Neural crest cell (in vitro differentiated cells): ENCODE data around the gene NPAS3. TPM values are rescaled to one million over a fixed set of nuclear protein-coding genes. Genes with fewer than 3 reads are reported as not detected.

ENCODE experiments used
- DNase-seq: peaks from one replicate; pipeline ENCODE4 v3.0.0; 2021; ENCODE audit warnings: low read depth, mixed read lengths, low spot score
- H3K27ac Mint-ChIP-seq: one replicate; pipeline ENCODE4 v1.8.0; 2021; ENCODE audit warnings: mild to moderate bottlenecking, mixed read lengths; ENCODE audit not compliant: unreplicated experiment
- H3K27me3 Mint-ChIP-seq: 2 replicates; pipeline ENCODE4 v1.8.0; 2021; ENCODE audit warnings: low read depth, mild to moderate bottlenecking, mixed read lengths
- H3K36me3 Mint-ChIP-seq: 2 replicates; pipeline ENCODE4 v1.8.0; 2021; ENCODE audit warnings: low read depth, mild to moderate bottlenecking, mixed read lengths
- H3K4me1 Mint-ChIP-seq: 2 replicates; pipeline ENCODE4 v1.8.0; 2021; ENCODE audit warnings: mixed read lengths
- H3K4me3 Mint-ChIP-seq: one replicate; pipeline ENCODE4 v1.8.0; 2021; ENCODE audit warnings: mild to moderate bottlenecking, mixed read lengths
- H3K9me3 Mint-ChIP-seq: 2 replicates; pipeline ENCODE4 v1.8.0; 2021; ENCODE audit warnings: mixed read lengths
- CTCF ChIP-seq: fragments of 200-600 bp; sonication (generic); conservative IDR thresholded peaks from 2 replicates; pipeline ENCODE4 v1.5.0; 2021; ENCODE audit warnings: antibody characterized with exemption, mild to moderate bottlenecking
- total RNA-seq: library from RNA; stranded (reverse); gene quantifications from 2 replicates; pipeline ENCODE4 v1.2.1, GENCODE V29; 2021

The NPAS3 gene
- total RNA-seq, 1 donor from 2014 or later = 18.2 TPM

DNA sequence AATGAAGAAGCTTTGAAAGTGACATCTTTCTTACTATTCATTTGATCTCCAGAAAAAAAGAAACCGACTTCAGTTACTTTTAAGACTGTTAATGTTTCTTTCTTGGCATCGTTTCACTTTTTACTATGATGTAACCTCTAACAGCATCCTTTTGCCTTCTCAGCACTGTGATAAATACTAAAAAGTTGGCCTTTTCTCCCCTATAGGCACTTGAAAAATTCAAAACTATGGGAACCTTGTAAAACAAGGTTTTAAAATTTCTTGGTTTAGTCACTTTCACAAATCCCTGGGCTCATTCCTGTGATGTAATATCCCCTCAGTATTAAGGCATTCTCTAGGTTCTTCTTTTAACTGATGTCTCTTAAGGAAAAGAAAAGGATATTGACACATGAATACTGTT lies 730.4 kb downstream of the NPAS3 start:
- Mint-ChIP-seq H3K27ac (no peak overlapping the region), H3K9me3 (peaks cover 2% of the 10 kb centered on the region), H3K36me3 (peaks cover 3% of the 10 kb centered on the region), H3K27me3 (no peaks in the 10 kb centered on the region), H3K4me3 (no peak overlapping the region), H3K4me1 (no peaks in the 10 kb centered on the region)
- TF ChIP-seq CTCF = no peak
- no peak for DNase-seq

DNA sequence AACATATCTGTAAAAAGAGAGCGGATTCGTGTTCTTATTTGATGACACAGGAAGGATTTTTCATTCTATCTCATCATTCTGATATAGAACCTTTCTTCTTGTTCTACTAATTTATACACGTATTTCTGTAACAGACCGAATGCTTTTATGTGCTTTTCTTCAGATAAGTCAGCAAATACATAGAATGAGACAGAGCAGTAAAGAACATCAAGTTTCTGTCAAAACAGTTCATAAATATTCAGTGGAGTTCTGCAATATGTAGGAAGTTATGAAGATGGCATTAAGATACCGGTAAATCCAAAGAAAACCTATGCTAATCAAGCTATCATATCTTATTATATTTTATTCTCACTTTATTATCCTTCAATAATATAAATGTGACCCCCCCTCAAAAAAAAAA lies 731.6 kb downstream of the NPAS3 start:
- DNase-seq = no peak
- no peak for TF ChIP-seq CTCF
- no peak overlapping the region for H3K4me3 Mint-ChIP-seq
- H3K9me3 Mint-ChIP-seq = peaks cover 2% of the 10 kb centered on the region
- H3K27me3 Mint-ChIP-seq = no peaks in the 10 kb centered on the region
- no peaks in the 10 kb centered on the region for H3K4me1 Mint-ChIP-seq
- H3K36me3 Mint-ChIP-seq = no peaks in the 10 kb centered on the region
- H3K27ac Mint-ChIP-seq = no peak overlapping the region

- TF ChIP-seq CTCF = no peak
- peaks cover 11% of the 10 kb centered on the region for H3K4me1 Mint-ChIP-seq
- no peaks in the 10 kb centered on the region for H3K36me3 Mint-ChIP-seq
- H3K27ac Mint-ChIP-seq = no peak overlapping the region
- no peak overlapping the region for H3K4me3 Mint-ChIP-seq
- no peaks in the 10 kb centered on the region for H3K27me3 Mint-ChIP-seq
- H3K9me3 Mint-ChIP-seq = peaks cover 2% of the 10 kb centered on the region
- no peak for DNase-seq
Measured at GRCh38 chr14:33671556-33671955, 732.9 kb downstream of the NPAS3 start.

- Mint-ChIP-seq H3K4me1 (peaks cover 22% of the 10 kb centered on the region), H3K27ac (no peak overlapping the region), H3K4me3 (no peak overlapping the region), H3K27me3 (no peaks in the 10 kb centered on the region), H3K36me3 (peaks cover 6% of the 10 kb centered on the region), H3K9me3 (no peaks in the 10 kb centered on the region)
- DNase-seq = no peak
- no peak for TF ChIP-seq CTCF
Measured at GRCh38 chr14:33674927-33675326, 736.2 kb downstream of the NPAS3 start.

DNA sequence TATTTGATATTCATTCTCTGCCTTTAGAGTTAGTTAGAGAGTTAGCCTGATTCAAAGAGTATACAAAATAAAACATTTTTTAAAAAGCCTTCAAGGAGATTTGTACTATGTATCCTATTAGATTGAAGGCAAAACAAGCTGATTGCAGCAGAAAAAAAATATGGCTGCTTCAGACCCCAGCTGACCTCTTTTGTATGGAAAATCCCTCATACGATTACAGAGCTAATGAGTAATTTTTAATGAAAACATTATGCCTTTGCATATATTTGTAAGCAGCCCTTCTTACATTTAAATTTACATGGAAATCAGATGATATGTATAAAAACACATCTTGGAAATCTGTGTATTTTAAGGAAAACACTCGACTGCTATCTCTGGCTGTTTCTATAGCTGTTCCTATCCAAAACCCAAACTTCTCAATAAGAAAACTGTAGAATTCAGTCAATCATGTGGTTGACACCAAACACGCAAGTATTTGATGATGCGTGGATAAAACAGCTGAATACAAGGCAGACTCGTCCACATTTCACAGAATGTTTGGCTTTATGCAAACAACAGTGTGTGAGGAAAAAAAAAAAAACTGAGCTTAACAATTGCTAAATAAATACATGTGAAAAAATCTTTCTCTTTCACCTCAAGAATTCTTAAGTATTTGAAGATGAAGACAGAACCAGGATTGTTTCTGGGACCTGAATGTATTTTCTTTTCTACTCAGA lies 736.9 kb downstream of the NPAS3 start:
- Mint-ChIP-seq H3K27ac (no peak overlapping the region), H3K9me3 (no peaks in the 10 kb centered on the region), H3K4me3 (no peak overlapping the region), H3K27me3 (no peaks in the 10 kb centered on the region), H3K36me3 (peaks cover 6% of the 10 kb centered on the region), H3K4me1 (peaks cover 25% of the 10 kb centered on the region)
- DNase-seq = no peak
- TF ChIP-seq CTCF = no peak
